Measurements from ENCODE around the gene MTCL1.

MTCL1 gene

DNA sequence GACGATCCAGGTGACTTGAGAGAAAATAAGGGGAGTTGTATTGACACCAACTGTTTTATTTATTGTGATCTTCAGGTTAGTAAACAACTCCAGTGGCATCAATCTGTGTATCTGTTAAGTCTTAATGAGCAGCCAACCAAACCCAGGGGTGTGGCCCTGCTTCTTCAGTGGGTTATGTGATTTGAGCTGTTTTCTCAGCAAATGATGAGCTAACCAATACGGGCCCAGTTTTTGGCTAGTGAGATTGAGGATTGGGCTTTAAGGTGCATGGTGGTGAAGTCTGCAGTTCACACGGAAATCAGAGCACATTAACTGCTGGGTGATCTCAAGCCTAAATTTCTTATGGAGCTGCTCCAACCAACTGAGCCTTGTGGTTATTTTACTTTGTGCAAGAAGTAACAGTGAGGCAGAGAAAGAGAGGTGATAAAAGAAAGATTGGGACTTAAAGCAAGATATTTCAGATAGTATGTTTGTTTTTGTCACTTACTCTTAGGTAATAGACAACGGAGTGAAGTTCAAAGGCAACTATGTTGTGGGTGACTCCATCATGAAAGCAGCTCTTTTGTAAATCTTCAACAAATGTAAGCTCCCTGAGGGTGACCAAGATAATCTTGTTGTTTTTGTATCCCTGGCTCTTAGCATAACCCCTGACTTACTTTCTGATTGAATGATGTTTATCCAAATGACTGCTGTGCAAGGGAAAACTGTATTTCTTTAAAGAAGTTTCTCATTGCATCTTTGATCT lies 2.4 kb downstream of the MTCL1 start:
- DNase-seq (ENCODE audit: low read depth in 1 of 2, low spot score in 1 of 2): no peak
- TF ChIP-seq JUND (IDR thresholded peaks at IDR 0.05; ENCODE audit: low read depth): no peak
- in situ Hi-C loops (cut with HindIII; ENCODE audit: low pct_unique_long_range_greater_than_20kb, low sequenced_read_pairs): no loop called here

DNA sequence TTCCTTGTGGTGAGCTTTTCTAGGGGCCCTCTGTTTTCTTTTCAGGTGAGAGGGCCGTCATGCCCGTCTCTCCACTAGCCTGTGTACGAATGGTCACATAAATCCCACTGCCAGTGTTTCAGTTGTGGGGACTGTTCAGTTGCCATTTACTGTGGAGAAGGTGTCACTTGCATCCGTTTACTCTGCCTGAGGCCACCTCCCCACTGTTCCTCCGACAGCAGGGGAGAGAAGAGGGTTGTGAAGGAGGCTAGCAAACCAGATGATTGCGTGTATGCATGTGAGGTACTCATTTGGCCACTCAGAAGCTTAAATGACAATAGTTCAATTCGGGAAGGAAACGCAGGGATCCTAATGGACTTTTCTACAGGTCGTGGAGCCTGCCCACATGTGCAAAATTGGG lies 3.3 kb downstream of the MTCL1 start:
- TF ChIP-seq JUND (IDR thresholded peaks at IDR 0.05; ENCODE audit: low read depth): no peak
- in situ Hi-C loops (cut with HindIII; ENCODE audit: low pct_unique_long_range_greater_than_20kb, low sequenced_read_pairs): no loop called here
- DNase-seq (ENCODE audit: low read depth in 1 of 2, low spot score in 1 of 2): no peak

DNA sequence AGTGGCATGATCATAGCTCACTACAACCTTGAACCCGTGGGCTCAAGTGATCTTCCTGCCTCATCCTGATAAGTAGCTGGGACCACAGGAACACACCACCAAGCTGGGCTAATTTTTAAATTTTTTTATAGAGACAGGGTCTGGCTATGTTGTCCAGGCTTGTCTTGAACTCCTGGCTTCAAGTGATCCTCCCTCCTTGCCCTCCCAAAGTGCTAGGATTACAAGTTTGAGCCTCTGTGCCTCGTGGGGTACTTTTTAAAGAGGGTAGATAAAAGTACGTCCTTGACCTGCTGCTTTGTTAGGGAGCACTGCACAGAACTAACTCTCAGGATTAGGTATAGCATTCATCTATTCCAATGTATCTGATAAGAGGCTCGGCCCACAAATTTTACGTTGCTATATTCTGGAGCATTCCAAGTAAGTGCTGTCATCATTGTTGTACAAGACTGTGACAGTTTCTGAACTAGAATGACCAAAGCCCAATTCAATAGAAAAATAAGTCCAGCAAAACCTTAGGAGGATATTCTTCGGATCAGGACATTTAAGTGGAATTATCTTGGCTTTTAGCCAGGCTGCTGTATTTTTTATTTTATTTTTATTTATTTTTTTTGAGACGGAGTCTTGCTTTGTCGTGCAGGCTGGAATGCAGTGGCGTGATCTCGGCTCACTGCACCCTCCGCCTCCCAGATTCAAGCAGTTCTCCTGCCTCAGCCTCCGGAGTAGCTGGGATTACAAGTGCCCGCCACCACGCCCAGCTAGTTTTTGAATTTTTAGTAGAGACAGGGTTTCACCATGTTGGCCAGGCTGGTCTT lies 4.1 kb downstream of the MTCL1 start:
- DNase-seq (ENCODE audit: low read depth in 1 of 2, low spot score in 1 of 2): no peak
- TF ChIP-seq JUND (IDR thresholded peaks at IDR 0.05; ENCODE audit: low read depth): no peak
- in situ Hi-C loops (cut with HindIII; ENCODE audit: low pct_unique_long_range_greater_than_20kb, low sequenced_read_pairs): no loop called here

DNA sequence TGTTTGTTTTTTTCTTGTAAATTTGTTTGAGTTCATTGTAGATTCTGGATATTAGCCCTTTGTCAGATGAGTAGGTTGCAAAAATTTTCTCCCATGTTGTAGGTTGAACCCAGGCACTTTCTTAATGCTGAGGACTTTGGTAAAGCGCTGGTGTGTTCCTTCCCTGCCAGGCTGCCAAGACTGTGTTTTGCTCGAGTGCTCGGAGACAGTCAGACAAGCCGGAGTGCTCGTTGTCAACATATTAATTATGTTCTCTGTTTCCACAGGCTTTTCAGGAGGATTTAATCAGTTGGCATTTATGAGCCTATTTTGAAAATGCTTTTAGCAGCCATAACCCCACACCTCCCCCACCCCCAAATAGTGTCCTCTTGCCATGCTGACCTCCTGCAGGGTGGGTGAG lies 6.4 kb downstream of the MTCL1 start:
- in situ Hi-C loops (cut with HindIII; ENCODE audit: low pct_unique_long_range_greater_than_20kb, low sequenced_read_pairs): no loop called here
- DNase-seq (ENCODE audit: low read depth in 1 of 2, low spot score in 1 of 2): no peak
- TF ChIP-seq JUND (IDR thresholded peaks at IDR 0.05; ENCODE audit: low read depth): no peak

DNA sequence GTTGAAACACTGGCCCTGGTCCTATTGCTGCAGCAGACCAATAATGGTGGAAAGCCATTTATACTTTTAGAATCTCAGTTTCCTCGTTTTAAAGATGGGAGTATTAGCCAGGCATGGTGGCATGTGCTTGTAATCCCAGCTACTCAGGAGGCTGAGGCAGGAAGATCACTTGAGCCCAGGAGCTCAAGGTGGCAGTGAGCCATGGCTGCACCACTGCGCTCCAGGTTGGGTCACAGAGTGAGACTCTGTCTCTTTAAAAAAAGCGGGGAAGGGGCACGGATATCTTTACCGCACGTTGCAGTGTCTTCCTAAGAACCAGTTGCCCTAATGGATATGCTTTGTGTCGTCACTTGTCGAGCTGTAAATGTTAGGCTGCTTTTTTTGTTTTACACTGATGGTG lies 8.3 kb downstream of the MTCL1 start:
- DNase-seq (ENCODE audit: low read depth in 1 of 2, low spot score in 1 of 2): no peak
- TF ChIP-seq JUND (IDR thresholded peaks at IDR 0.05; ENCODE audit: low read depth): no peak
- in situ Hi-C loops (cut with HindIII; ENCODE audit: low pct_unique_long_range_greater_than_20kb, low sequenced_read_pairs): no loop called here

DNA sequence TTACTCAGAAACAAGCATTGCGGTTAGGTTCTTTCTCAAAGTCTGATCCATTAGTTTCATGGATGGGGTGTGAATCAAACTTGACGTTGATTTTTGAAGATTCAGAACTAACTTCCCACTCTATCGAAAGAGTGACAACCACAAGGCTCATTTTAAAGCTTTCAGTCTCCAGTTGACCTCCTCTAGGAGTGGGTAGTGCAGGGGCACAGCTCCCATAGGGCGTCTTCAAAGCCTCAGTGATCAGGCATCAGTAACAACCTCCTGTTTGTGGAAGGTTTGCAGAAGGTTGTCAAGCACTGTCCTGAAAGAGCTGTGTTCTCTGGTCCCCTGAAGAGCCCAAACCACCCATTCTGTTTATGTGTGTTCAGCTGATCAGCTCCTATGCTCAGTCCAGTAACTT lies 10.2 kb downstream of the MTCL1 start:
- TF ChIP-seq JUND (IDR thresholded peaks at IDR 0.05; ENCODE audit: low read depth): no peak
- in situ Hi-C loops (cut with HindIII; ENCODE audit: low pct_unique_long_range_greater_than_20kb, low sequenced_read_pairs): no loop called here

DNA sequence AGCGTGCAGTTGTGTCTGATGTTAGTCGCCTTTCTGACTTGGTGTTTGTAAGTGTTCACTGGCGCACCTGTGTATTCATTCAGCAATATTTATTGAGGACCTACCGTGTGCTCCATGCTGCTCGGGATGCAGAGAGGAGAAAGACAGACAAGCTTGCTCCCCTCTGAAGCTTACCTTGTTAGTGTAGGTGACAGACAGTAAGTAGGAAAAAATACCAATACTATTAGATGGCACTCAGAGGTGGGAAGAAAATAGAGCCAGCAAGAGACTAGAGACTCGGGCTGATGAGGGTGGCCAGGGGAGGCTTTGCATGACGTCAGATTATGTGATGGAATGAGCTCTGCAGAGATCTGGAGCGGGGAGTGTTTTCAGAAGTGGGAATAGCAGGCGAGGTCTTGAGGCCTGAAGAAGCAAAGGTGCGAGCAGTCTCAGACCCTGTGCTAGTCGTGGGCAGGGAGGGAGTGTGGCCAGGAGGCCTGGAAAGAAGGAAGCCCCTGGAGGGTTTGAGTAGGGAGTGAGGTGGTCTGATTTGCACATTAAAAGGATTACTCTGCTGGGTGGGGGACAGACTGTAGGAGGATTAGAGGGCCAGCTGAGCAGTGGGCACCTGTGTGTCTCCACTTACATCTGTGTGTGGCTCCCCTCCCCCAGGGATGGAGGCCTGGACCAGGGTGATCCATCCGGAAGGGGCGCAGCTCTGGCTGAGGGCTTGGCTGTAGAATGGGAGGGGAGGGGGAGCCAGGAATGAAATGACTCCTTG lies 11.8 kb downstream of the MTCL1 start:
- DNase-seq (ENCODE audit: low read depth in 1 of 2, low spot score in 1 of 2): no peak
- in situ Hi-C loops (cut with HindIII; ENCODE audit: low pct_unique_long_range_greater_than_20kb, low sequenced_read_pairs): no loop called here
- no peak for TF ChIP-seq JUND (IDR thresholded peaks at IDR 0.05; ENCODE audit: low read depth)

More for the DNA sequence above, 10.2 kb downstream of the MTCL1 start:
- DNase-seq (ENCODE audit: low read depth in 1 of 2, low spot score in 1 of 2): no peak

DNA sequence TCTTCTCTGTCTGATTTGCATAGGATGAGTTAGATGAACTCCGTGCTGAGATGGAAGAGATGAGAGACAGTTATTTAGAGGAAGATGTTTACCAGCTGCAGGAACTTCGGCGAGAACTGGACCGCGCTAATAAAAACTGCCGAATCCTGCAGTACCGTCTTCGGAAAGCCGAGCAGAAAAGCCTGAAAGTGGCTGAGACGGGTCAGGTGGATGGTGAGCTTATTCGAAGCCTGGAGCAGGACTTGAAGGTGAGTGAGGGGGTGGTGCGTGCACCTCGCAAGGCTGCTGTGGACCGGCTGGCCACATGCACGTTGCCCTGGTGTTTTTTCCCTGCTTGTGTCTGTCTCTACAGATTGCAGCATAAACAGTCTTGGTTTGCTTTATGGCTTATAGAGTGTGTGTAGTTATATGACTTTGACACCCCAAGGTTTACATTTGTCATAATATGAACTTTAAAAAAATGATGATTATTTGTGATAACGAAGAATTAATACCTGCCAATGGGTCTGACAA lies 13.1 kb downstream of the MTCL1 start:
- DNase-seq (ENCODE audit: low read depth in 1 of 2, low spot score in 1 of 2): no peak
- no peak for TF ChIP-seq JUND (IDR thresholded peaks at IDR 0.05; ENCODE audit: low read depth)
- in situ Hi-C loops (cut with HindIII; ENCODE audit: low pct_unique_long_range_greater_than_20kb, low sequenced_read_pairs): no loop called here

DNA sequence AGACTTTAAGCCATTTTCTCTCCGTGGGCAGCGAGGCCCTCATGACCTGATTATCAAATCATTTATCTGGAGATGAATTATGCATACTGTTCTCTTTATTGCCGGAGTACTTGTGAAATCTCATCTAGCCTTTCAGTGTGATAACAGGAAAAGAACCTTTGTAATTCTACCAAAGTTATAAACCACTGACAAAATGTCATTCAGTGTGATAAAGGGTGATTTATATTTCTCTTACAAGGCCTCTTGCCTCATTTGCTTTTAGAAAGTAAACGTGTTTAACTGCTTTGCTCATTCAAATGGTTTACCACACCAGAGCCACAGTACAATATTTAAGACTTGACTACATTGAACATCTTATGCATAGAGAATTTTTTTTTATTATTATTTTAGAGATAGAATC lies 13.8 kb downstream of the MTCL1 start:
- TF ChIP-seq JUND (IDR thresholded peaks at IDR 0.05; ENCODE audit: low read depth): no peak
- in situ Hi-C loops (cut with HindIII; ENCODE audit: low pct_unique_long_range_greater_than_20kb, low sequenced_read_pairs): no loop called here
- DNase-seq (ENCODE audit: low read depth in 1 of 2, low spot score in 1 of 2): no peak

DNA sequence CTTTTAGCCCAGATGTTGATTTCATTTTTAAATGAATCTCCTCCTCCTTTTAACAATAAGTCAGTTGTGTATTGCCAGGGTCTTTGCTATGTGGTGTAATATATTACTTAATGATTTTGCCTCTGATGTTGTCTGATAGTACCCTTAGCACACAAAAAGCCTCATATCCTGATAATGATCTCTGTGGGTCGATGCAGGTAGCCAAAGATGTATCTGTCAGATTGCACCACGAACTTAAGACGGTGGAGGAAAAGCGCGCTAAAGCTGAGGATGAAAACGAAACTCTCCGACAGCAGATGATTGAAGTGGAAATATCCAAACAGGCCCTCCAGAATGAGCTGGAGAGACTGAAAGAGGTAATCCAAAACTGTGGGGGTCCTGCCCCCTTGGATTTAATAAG lies 14.8 kb downstream of the MTCL1 start:
- no peak for TF ChIP-seq JUND (IDR thresholded peaks at IDR 0.05; ENCODE audit: low read depth)
- DNase-seq (ENCODE audit: low read depth in 1 of 2, low spot score in 1 of 2): no peak
- in situ Hi-C loops (cut with HindIII; ENCODE audit: low pct_unique_long_range_greater_than_20kb, low sequenced_read_pairs): no loop called here

DNA sequence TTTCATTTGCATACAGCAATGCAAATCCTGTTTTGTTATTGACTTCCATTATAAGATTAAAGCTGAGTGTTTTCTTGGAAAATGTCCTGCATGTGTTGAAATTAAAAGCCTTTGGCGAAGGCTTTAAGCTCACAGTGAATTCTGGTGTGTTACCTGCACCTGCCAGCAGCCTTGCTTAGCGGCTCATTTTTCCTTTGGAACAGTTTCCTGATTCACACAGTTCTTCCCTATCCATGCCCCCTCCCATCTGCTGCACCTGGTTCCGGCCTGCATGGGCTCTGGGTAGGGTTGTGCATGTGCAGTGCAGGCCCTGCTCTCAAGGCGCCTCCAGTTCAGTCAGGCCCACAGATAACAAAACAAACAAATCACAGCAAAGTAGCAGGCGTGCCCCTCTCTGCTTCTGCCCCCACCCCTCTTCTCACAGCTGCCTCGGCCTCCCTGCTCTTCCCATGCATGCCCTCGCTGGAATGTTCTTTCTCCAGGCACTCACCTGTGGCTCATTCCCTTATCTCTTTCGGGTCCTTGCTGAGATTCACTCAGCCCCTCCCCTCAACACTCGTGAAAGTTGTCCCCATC lies 15.8 kb downstream of the MTCL1 start:
- DNase-seq (ENCODE audit: low read depth in 1 of 2, low spot score in 1 of 2): no peak
- in situ Hi-C loops (cut with HindIII; ENCODE audit: low pct_unique_long_range_greater_than_20kb, low sequenced_read_pairs): no loop called here
- TF ChIP-seq JUND (IDR thresholded peaks at IDR 0.05; ENCODE audit: low read depth): no peak

DNA sequence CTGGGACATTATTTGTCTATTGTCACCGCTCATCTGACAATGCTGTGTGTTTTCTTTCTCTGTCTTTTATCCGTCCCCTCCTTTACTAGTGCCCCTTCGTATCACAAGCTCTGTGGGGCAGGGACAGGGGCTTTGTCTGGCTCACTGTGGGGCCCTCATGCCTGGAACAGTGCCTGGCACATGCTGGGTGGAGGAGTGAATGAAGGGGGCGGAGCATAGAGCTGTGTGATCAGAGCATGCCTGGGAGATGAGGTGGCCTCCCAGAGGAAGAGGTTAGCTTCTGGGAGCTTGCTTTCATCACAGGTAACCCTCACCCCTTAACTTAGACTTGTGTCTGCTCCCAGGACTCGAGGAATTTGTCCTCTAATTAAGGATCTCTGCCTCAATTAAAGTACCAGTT lies 16.4 kb downstream of the MTCL1 start:
- in situ Hi-C loops (cut with HindIII; ENCODE audit: low pct_unique_long_range_greater_than_20kb, low sequenced_read_pairs): no loop called here
- no peak for TF ChIP-seq JUND (IDR thresholded peaks at IDR 0.05; ENCODE audit: low read depth)
- no peak for DNase-seq (ENCODE audit: low read depth in 1 of 2, low spot score in 1 of 2)
